H1 (cell line): ENCODE measurements around the gene LRRC74A. TPM values are rescaled to one million over a fixed set of nuclear protein-coding genes. Genes with fewer than 3 reads are reported as not detected.

Experiments used
- CTCF ChIA-PET: fragments of 300-600 bp; sonication (Branson Sonifier 250); formaldehyde crosslinking; loops from one replicate; lab custom pipeline; 2021; ENCODE audit not compliant: partially characterized antibody; lab: Charles Lee
- POLR2A ChIA-PET: fragments of 300-600 bp; sonication (Branson Sonifier 250); formaldehyde crosslinking; loops from one replicate; lab custom pipeline; 2021; ENCODE audit warnings: inconsistent platforms; ENCODE audit not compliant: partially characterized antibody; lab: Charles Lee
- DNase-seq, 2 experiments: peaks; one replicate each; pipeline versions ENCODE4 v3.0.0 to v3.0.0-alpha.2; 2010 to 2022; ENCODE audit warnings: low spot score in 2 of 2, low read depth in 1 of 2, mixed read lengths in 1 of 2
- FAIRE-seq: peaks from 2 replicates; lab custom pipeline; 2011; peaks lifted over from hg19 to GRCh38; lab: Jason Lieb, UNC
- H2AFZ ChIP-seq: 2 replicates; pipeline ENCODE4 v1.8.1; 2012; ENCODE audit warnings: low read length, inconsistent platforms
- H2AK5ac ChIP-seq: 2 replicates; pipeline ENCODE4 v1.6.1; 2013; ENCODE audit warnings: low read depth, low read length
- H2BK120ac ChIP-seq: replicated peaks from 2 replicates; pipeline ENCODE3; 2013; ENCODE audit warnings: low read depth, low read length, inconsistent platforms
- H2BK12ac ChIP-seq: 2 replicates; pipeline ENCODE4 v1.6.1; 2013; ENCODE audit warnings: low read depth, low read length
- H2BK15ac ChIP-seq: 2 replicates; pipeline ENCODE4 v1.6.1; 2013; ENCODE audit warnings: low read length
- H2BK20ac ChIP-seq: 2 replicates; pipeline ENCODE4 v1.6.1; 2013; ENCODE audit warnings: low read length
- H2BK5ac ChIP-seq: 2 replicates; pipeline ENCODE4 v1.6.1; 2013; ENCODE audit warnings: low read depth, low read length
- H3K14ac ChIP-seq: 2 replicates; pipeline ENCODE4 v1.6.1; 2013; ENCODE audit warnings: inconsistent platforms; ENCODE audit not compliant: insufficient read length
- H3K18ac ChIP-seq: 2 replicates; pipeline ENCODE4 v1.6.1; 2013; ENCODE audit warnings: low read length; ENCODE audit errors: extremely low read depth
- H3K23ac ChIP-seq: 2 replicates; pipeline ENCODE4 v1.6.1; 2013; ENCODE audit warnings: inconsistent platforms; ENCODE audit not compliant: insufficient read length
- H3K23me2 ChIP-seq: 2 replicates; pipeline ENCODE4 v1.6.1; 2013; ENCODE audit warnings: low read depth, low read length
- H3K27ac ChIP-seq: 2 replicates; pipeline ENCODE4 v1.6.1; 2011; ENCODE audit warnings: low read depth, low read length, inconsistent platforms
- H3K27me3 ChIP-seq, 4 experiments: replicated peaks in 1 of 4; 1 replicate in 1 of 4; 2 replicates in 3 of 4; pipeline versions ENCODE4 v1.6.1 to v1.8.1; 2011 to 2013; ENCODE audit warnings: low read length in 3 of 4, mild to moderate bottlenecking in 3 of 4, inconsistent platforms in 2 of 4, mixed read lengths in 2 of 4, moderate library complexity in 1 of 4; ENCODE audit not compliant: control insufficient read depth in 3 of 4, insufficient read depth in 3 of 4; ENCODE audit errors: extremely low read depth in 1 of 4
- H3K36me3 ChIP-seq, 4 experiments: 2 replicates each; pipeline versions ENCODE4 v1.6.1 to v1.8.1; 2011 to 2013; ENCODE audit warnings: mild to moderate bottlenecking in 4 of 4, low read length in 3 of 4, moderate library complexity in 2 of 4, control low read depth in 1 of 4, inconsistent platforms in 1 of 4; ENCODE audit not compliant: insufficient read depth in 4 of 4, control insufficient read depth in 2 of 4
- H3K4ac ChIP-seq: replicated peaks from 2 replicates; pipeline ENCODE3; 2013; ENCODE audit warnings: low read length, low read depth, mixed read lengths, inconsistent platforms; ENCODE audit not compliant: insufficient read length
- H3K4me1 ChIP-seq, 4 experiments: replicated peaks in 1 of 4; 1 replicate in 1 of 4; 2 replicates in 3 of 4; pipeline versions ENCODE4 v1.6.1 to v1.8.1; 2011 to 2013; ENCODE audit warnings: low read length in 3 of 4, inconsistent platforms in 2 of 4, mixed read lengths in 1 of 4; ENCODE audit not compliant: insufficient read depth in 4 of 4, control insufficient read depth in 3 of 4
- H3K4me2 ChIP-seq, 2 experiments: 2 replicates each; pipeline versions ENCODE4 v1.6.1 to v1.8.1; 2011 to 2013; ENCODE audit warnings: low read depth in 2 of 2, low read length in 2 of 2, control low read depth in 1 of 2, inconsistent platforms in 1 of 2, mild to moderate bottlenecking in 1 of 2; ENCODE audit not compliant: insufficient read depth in 1 of 2
- H3K4me3 ChIP-seq, 4 experiments: fragments of 200-600, 300-600 bp in 1 of 4; sonication (generic), shearing (Covaris generic), sonication (Bioruptor Twin) in 1 of 4; 2 replicates each; pipeline versions ENCODE4 v1.5.1 to v1.8.1; 2011 to 2016; ENCODE audit warnings: low read length in 4 of 4, low read depth in 3 of 4, control low read depth in 2 of 4, inconsistent platforms in 2 of 4, mild to moderate bottlenecking in 2 of 4, mixed read lengths in 1 of 4, moderate library complexity in 1 of 4; ENCODE audit not compliant: insufficient read depth in 2 of 4; ENCODE audit errors: extremely low read depth in 1 of 4
- H3K56ac ChIP-seq: replicated peaks from 2 replicates; pipeline ENCODE3; 2013; ENCODE audit warnings: low read depth, mild to moderate bottlenecking, mixed read lengths, low read length, inconsistent platforms; ENCODE audit not compliant: insufficient read length
- H3K79me1 ChIP-seq: 2 replicates; pipeline ENCODE4 v1.6.1; 2013; ENCODE audit warnings: low read depth, low read length, control low read depth
- H3K79me2 ChIP-seq, 2 experiments: 2 replicates each; pipeline versions ENCODE4 v1.6.1 to v1.8.1; 2012 to 2013; ENCODE audit warnings: low read length in 2 of 2, mild to moderate bottlenecking in 2 of 2, inconsistent platforms in 1 of 2; ENCODE audit not compliant: insufficient read depth in 2 of 2, control insufficient read depth in 1 of 2
- H3K9ac ChIP-seq, 4 experiments: replicated peaks in 1 of 4; 1 replicate in 1 of 4; 2 replicates in 3 of 4; pipeline versions ENCODE4 v1.6.1 to v1.8.1; 2011 to 2013; ENCODE audit warnings: low read depth in 3 of 4, low read length in 3 of 4, control low read depth in 2 of 4, mild to moderate bottlenecking in 2 of 4, moderate library complexity in 2 of 4, inconsistent platforms in 1 of 4; ENCODE audit errors: extremely low read depth in 1 of 4
- H3K9me3 ChIP-seq, 2 experiments: 2 replicates each; pipeline versions ENCODE4 v1.6.1 to v1.8.1; 2012 to 2013; ENCODE audit warnings: mild to moderate bottlenecking in 2 of 2, moderate library complexity in 2 of 2, control low read depth in 1 of 2, inconsistent platforms in 1 of 2, low read depth in 1 of 2, low read length in 1 of 2, mixed read lengths in 1 of 2; ENCODE audit not compliant: insufficient read depth in 2 of 2
- H4K20me1 ChIP-seq, 2 experiments: replicated peaks in 1 of 2; 2 replicates each; pipeline versions ENCODE3 to v1.8.1; 2011 to 2013; ENCODE audit warnings: inconsistent platforms in 2 of 2, low read length in 2 of 2, mild to moderate bottlenecking in 1 of 2; ENCODE audit not compliant: insufficient read depth in 2 of 2, control insufficient read depth in 1 of 2
- H4K5ac ChIP-seq: 2 replicates; pipeline ENCODE4 v1.6.1; 2013; ENCODE audit warnings: low read length, low read depth, mixed read lengths, inconsistent platforms; ENCODE audit not compliant: insufficient read length
- H4K8ac ChIP-seq: 2 replicates; pipeline ENCODE4 v1.8.0; 2013; ENCODE audit warnings: mild to moderate bottlenecking, moderate library complexity, low read length, inconsistent platforms; ENCODE audit not compliant: insufficient read depth; ENCODE audit errors: extremely low read depth
- H4K91ac ChIP-seq: replicated peaks from 2 replicates; pipeline ENCODE3; 2013; ENCODE audit warnings: low read length, mixed read lengths, inconsistent platforms; ENCODE audit not compliant: insufficient read length
- ASH2L ChIP-seq: fragments of 200-600, 300-600 bp; sonication (generic); IDR thresholded peaks from one replicate; pipeline ENCODE4 v1.7.1; 2017; ENCODE audit warnings: low read length
- BACH1 ChIP-seq: IDR thresholded peaks from 2 replicates; pipeline ENCODE4 v1.6.1; 2012; ENCODE audit warnings: low read length, improper control_type of control experiment
- BRCA1 ChIP-seq: IDR thresholded peaks from 2 replicates; pipeline ENCODE4 v1.6.1; 2012; ENCODE audit warnings: low read depth, low read length, improper control_type of control experiment
- CEBPB ChIP-seq: IDR thresholded peaks from 2 replicates; pipeline ENCODE4 v1.6.1; 2012; ENCODE audit warnings: low read depth, low read length
- CREB1 ChIP-seq: IDR thresholded peaks from 2 replicates; pipeline ENCODE4 v1.6.1; 2012; ENCODE audit warnings: inconsistent platforms
- EGR1 ChIP-seq: IDR thresholded peaks from 2 replicates; pipeline ENCODE4 v1.6.1; 2011; ENCODE audit warnings: low read depth, low read length, borderline replicate concordance
- GABPA ChIP-seq: IDR thresholded peaks from 2 replicates; pipeline ENCODE4 v1.6.1; 2011; ENCODE audit warnings: mild to moderate bottlenecking, low read length, moderate library complexity, borderline replicate concordance; ENCODE audit not compliant: insufficient read depth
- JUND ChIP-seq: IDR thresholded peaks from 2 replicates; pipeline ENCODE4 v1.6.1; 2011; ENCODE audit warnings: mild to moderate bottlenecking, improper control_type of control experiment, low read length
- KDM1A ChIP-seq: fragments of 200-600, 300-600 bp; sonication (generic); IDR thresholded peaks from 2 replicates; pipeline ENCODE4 v1.7.1; 2016; ENCODE audit warnings: mild to moderate bottlenecking, low read length, borderline replicate concordance
- NANOG ChIP-seq: IDR thresholded peaks from 2 replicates; pipeline ENCODE4 v1.6.1; 2011; ENCODE audit warnings: low read length, low read depth, mild to moderate bottlenecking, inconsistent platforms; ENCODE audit not compliant: insufficient read depth, poor library complexity, severe bottlenecking
- RBBP5 ChIP-seq: IDR thresholded peaks from 2 replicates; pipeline ENCODE4 v1.7.1; 2012; ENCODE audit warnings: low read depth, mild to moderate bottlenecking, inconsistent platforms, low read length, moderate library complexity, borderline replicate concordance
- RFX5 ChIP-seq: IDR thresholded peaks from 2 replicates; pipeline ENCODE4 v1.6.1; 2011; ENCODE audit warnings: low read depth, low read length, improper control_type of control experiment, borderline replicate concordance
- SP1 ChIP-seq: IDR thresholded peaks from 2 replicates; pipeline ENCODE4 v1.6.1; 2011; ENCODE audit warnings: low read depth, low read length
- TAF1 ChIP-seq: IDR thresholded peaks from 2 replicates; pipeline ENCODE4 v1.6.1; 2011; ENCODE audit warnings: mild to moderate bottlenecking, low read depth, low read length
- TAF7 ChIP-seq: optimal IDR thresholded peaks from 2 replicates; pipeline ENCODE3; 2011; ENCODE audit warnings: low read depth, mild to moderate bottlenecking, inconsistent platforms, low read length, moderate library complexity, borderline replicate concordance
- ZNF274 ChIP-seq: IDR thresholded peaks from 2 replicates; pipeline ENCODE4 v1.7.0; 2012; ENCODE audit warnings: low read length, borderline replicate concordance; ENCODE audit errors: extremely low read depth
- WGBS, 2 experiments: shearing (Covaris generic) in 1 of 2; methylation state at CpG; one replicate each; pipeline versions ENCODE4 v1.1.6 to v1.1.7; 2013 to 2015; ENCODE audit warnings: low lambda C conversion rate in 2 of 2, mixed read lengths in 2 of 2, inconsistent platforms in 1 of 2, low coverage in 1 of 2, missing lambda C conversion rate in 1 of 2; ENCODE audit not compliant: insufficient replicate concordance in 2 of 2, insufficient coverage in 1 of 2, insufficient read length in 1 of 2; ENCODE audit errors: extremely low coverage in 1 of 2, missing lambda C conversion rate in 1 of 2; 5-methylcytosine and 5-hydroxymethylcytosine counted together
- polyA plus RNA-seq, 7 experiments: library from polyadenylated mRNA; depleted of rRNA in 3 of 7; stranded (reverse) in 5 of 7; unstranded in 2 of 7; fragments of >200 nt in 5 of 7; fragments of 200-250 nt in 2 of 7; gene quantifications; 1 replicate in 5 of 7; 2 replicates in 1 of 7; 4 replicates in 1 of 7; pipeline versions ENCODE4 v1.2.1 to v1.2.3, GENCODE V29; 2011 to 2013; ENCODE audit warnings: missing spikeins in 2 of 7, mixed read lengths in 2 of 7
- total RNA-seq: library from RNA; stranded (reverse); fragmentation: NEBNext Ultra II Directional; extraction: Animal tissue kit (Norgen Biotek cat#: 25700); gene quantifications from 2 replicates; pipeline ENCODE4 v1.2.1, GENCODE V29; 2021

The LRRC74A gene
- total and polyA plus RNA-seq, 2 of the 8 experiments (the other 6 are each of a cell fraction or from before 2014, with no cell fraction given) = not detected

GRCh38 chr14:76806446-76806845 lies 19.8 kb upstream of the LRRC74A start:
- Histone ChIP-seq H3K9ac (no peak overlapping the region), H2AFZ (no peak overlapping the region), H3K4me2 (no peak overlapping the region), H3K23me2 (no peaks in the 10 kb centered on the region), H2BK20ac (no peak overlapping the region), H3K79me2 (peaks cover 0 to 15% of the 10 kb centered on the region in 2 experiments; a peak in 2 of 4 replicates), H4K8ac (no peak overlapping the region), H4K91ac (no peak overlapping the region), H4K20me1 (peaks cover 3 to 6% of the 10 kb centered on the region in 2 experiments), H2BK12ac (no peak overlapping the region), H3K18ac (no peak overlapping the region), H2BK15ac (no peak overlapping the region), H3K27me3 (no peaks in the 10 kb centered on the region), H3K4me1 (peaks cover 0 to 4% (median 1%) of the 10 kb centered on the region in 4 experiments; a peak in 3 of 7 replicates), H4K5ac (no peak overlapping the region), H3K56ac (no peak overlapping the region), H2BK5ac (no peak overlapping the region), H3K4me3 (no peak overlapping the region), H3K9me3 (no peaks in the 10 kb centered on the region), H3K79me1 (no peaks in the 10 kb centered on the region), H3K36me3 (peaks cover 15 to 54% (median 47%) of the 10 kb centered on the region in 4 experiments), H2BK120ac (no peak overlapping the region), H2AK5ac (no peak overlapping the region), H3K14ac (no peak overlapping the region), H3K4ac (no peak overlapping the region), H3K23ac (no peak overlapping the region), H3K27ac (no peak overlapping the region)
- CTCF ChIA-PET = interaction anchor here (0.8 to 7.0 kb wide), 8 partner anchors 21 to 296 kb away, joined by 3 to 52 read pairs (median 3); no protein-coding TSS in a partner anchor
- DNase-seq = no peak
- 92% methylated on average over 12 of the region's 12 CpGs; no CpG with 5 or more reads in 1 of the 2 experiments for WGBS, 2 experiments
- FAIRE-seq = no peak
- POLR2A ChIA-PET = interaction anchor here (1.3 to 1.6 kb wide), 2 partner anchors 39 to 45 kb away, joined by 3 read pairs; partner anchors contain the start of gene VASH1
- TF ChIP-seq BRCA1 (no peak), NANOG (no peak), SP1 (no peak), BACH1 (no peak), CREB1 (no peak), TAF1 (no peak), RBBP5 (no peak), KDM1A (no peak), EGR1 (no peak), ASH2L (no peak), TAF7 (no peak), ZNF274 (no peak), CEBPB (no peak), GABPA (no peak), RFX5 (no peak), JUND (no peak)
